ENCODE measurements around the gene CFAP52.
"Not testable (repeated sequence)": the region's sequence is repeated elsewhere in the genome, so short reads cannot be mapped to it uniquely, and the experiment has no call there.

CFAP52 gene

GRCh38 chr17:9549215-9549614 is 27.2 kb upstream of the CFAP52 start:
- Histone ChIP-seq H2AFZ (ENCODE audit: low read depth, low read length) (no peak overlapping the region), H3K9ac (ENCODE audit: low read length) (no peak overlapping the region), H3K4me1 (ENCODE audit: low read length) (no peaks in the 10 kb centered on the region), H3K79me2 (ENCODE audit: low read length) (no peaks in the 10 kb centered on the region), H3K4me2 (ENCODE audit: low read length) (no peak overlapping the region), H3K27ac (ENCODE audit: low read length) (no peak overlapping the region), H3K4me3 (ENCODE audit: low read length) (no peak overlapping the region), H3K36me3 (replicated peaks; ENCODE audit: low read depth, low read length) (no peaks in the 10 kb centered on the region), H3K27me3 (ENCODE audit: low read depth, low read length) (no peaks in the 10 kb centered on the region), H4K20me1 (ENCODE audit: insufficient read depth, low read length) (no peaks in the 10 kb centered on the region), H3K9me3 (ENCODE audit: insufficient read depth, low read length) (no peaks in the 10 kb centered on the region)
- TF ChIP-seq EZH2phosphoT487 (IDR thresholded peaks at IDR 0.05; ENCODE audit: low read depth) (no peak), CTCF (IDR thresholded peaks at IDR 0.05; ENCODE audit: low read depth, low read length) (no peak)

GRCh38 chr17:9553181-9553580 is 23.3 kb upstream of the CFAP52 start:
- Histone ChIP-seq H3K9me3 (ENCODE audit: insufficient read depth, low read length) (no peaks in the 10 kb centered on the region), H3K79me2 (ENCODE audit: low read length) (no peaks in the 10 kb centered on the region), H3K9ac (ENCODE audit: low read length) (no peak overlapping the region), H2AFZ (ENCODE audit: low read depth, low read length) (no peak overlapping the region), H3K4me1 (ENCODE audit: low read length) (no peaks in the 10 kb centered on the region), H3K27ac (ENCODE audit: low read length) (no peak overlapping the region), H4K20me1 (ENCODE audit: insufficient read depth, low read length) (no peaks in the 10 kb centered on the region), H3K27me3 (ENCODE audit: low read depth, low read length) (no peaks in the 10 kb centered on the region), H3K36me3 (replicated peaks; ENCODE audit: low read depth, low read length) (no peaks in the 10 kb centered on the region), H3K4me2 (ENCODE audit: low read length) (no peak overlapping the region), H3K4me3 (ENCODE audit: low read length) (no peak overlapping the region)
- TF ChIP-seq CTCF (IDR thresholded peaks at IDR 0.05; ENCODE audit: low read depth, low read length): no peak
- TF ChIP-seq EZH2phosphoT487 (IDR thresholded peaks at IDR 0.05; ENCODE audit: low read depth): no peak

GRCh38 chr17:9553596-9553995 is 22.8 kb upstream of the CFAP52 start:
- Histone ChIP-seq H3K4me2 (ENCODE audit: low read length) (no peak overlapping the region), H2AFZ (ENCODE audit: low read depth, low read length) (no peak overlapping the region), H3K4me1 (ENCODE audit: low read length) (no peaks in the 10 kb centered on the region), H3K27me3 (ENCODE audit: low read depth, low read length) (no peaks in the 10 kb centered on the region), H4K20me1 (ENCODE audit: insufficient read depth, low read length) (no peaks in the 10 kb centered on the region), H3K79me2 (ENCODE audit: low read length) (no peaks in the 10 kb centered on the region), H3K36me3 (replicated peaks; ENCODE audit: low read depth, low read length) (no peaks in the 10 kb centered on the region), H3K9ac (ENCODE audit: low read length) (no peak overlapping the region), H3K4me3 (ENCODE audit: low read length) (no peak overlapping the region), H3K27ac (ENCODE audit: low read length) (no peak overlapping the region), H3K9me3 (ENCODE audit: insufficient read depth, low read length) (no peaks in the 10 kb centered on the region)
- TF ChIP-seq CTCF (IDR thresholded peaks at IDR 0.05; ENCODE audit: low read depth, low read length): no peak
- TF ChIP-seq EZH2phosphoT487 (IDR thresholded peaks at IDR 0.05; ENCODE audit: low read depth): no peak

GRCh38 chr17:9554715-9555114 is 21.7 kb upstream of the CFAP52 start:
- not testable (repeated sequence) for H3K79me2 ChIP-seq (ENCODE audit: low read length); H3K9ac ChIP-seq (ENCODE audit: low read length)

More at GRCh38 chr17:9554715-9555114, 21.7 kb upstream of the CFAP52 start:
- H2AFZ ChIP-seq (ENCODE audit: low read depth, low read length); H3K27ac ChIP-seq (ENCODE audit: low read length); H3K4me1 ChIP-seq (ENCODE audit: low read length); H4K20me1 ChIP-seq (ENCODE audit: insufficient read depth, low read length); H3K4me3 ChIP-seq (ENCODE audit: low read length); H3K36me3 ChIP-seq (replicated peaks; ENCODE audit: low read depth, low read length); H3K27me3 ChIP-seq (ENCODE audit: low read depth, low read length); H3K4me2 ChIP-seq (ENCODE audit: low read length); H3K9me3 ChIP-seq (ENCODE audit: insufficient read depth, low read length): not testable (repeated sequence)
- peak; percentile 34 for TF ChIP-seq CTCF (IDR thresholded peaks at IDR 0.05; ENCODE audit: low read depth, low read length)
